ENCODE measurements around the gene WDR64.
"Not testable (repeated sequence)": the region's sequence is repeated elsewhere in the genome, so short reads cannot be mapped to it uniquely, and the experiment has no call there.

The WDR64 gene

DNA sequence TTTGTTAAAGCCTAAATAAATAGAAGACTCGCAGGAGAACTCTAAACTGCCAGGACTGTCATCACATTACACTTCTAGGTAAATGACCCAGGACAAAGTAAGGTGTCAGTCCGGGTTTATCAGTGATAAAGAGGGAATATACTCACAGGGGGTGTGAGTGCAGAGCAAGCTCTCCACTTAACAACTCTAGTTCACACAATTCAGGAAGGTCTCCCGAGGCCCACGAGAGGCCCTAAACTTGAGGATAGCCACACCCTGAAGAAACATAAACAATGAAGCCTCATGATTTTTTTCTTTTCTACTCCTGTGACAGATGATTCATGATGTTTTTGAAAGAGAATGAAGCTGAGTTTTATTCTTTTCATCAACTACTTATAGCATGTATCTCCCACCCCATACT, 130.3 kb downstream of the WDR64 start:
- TF ChIP-seq, protein P1, sequence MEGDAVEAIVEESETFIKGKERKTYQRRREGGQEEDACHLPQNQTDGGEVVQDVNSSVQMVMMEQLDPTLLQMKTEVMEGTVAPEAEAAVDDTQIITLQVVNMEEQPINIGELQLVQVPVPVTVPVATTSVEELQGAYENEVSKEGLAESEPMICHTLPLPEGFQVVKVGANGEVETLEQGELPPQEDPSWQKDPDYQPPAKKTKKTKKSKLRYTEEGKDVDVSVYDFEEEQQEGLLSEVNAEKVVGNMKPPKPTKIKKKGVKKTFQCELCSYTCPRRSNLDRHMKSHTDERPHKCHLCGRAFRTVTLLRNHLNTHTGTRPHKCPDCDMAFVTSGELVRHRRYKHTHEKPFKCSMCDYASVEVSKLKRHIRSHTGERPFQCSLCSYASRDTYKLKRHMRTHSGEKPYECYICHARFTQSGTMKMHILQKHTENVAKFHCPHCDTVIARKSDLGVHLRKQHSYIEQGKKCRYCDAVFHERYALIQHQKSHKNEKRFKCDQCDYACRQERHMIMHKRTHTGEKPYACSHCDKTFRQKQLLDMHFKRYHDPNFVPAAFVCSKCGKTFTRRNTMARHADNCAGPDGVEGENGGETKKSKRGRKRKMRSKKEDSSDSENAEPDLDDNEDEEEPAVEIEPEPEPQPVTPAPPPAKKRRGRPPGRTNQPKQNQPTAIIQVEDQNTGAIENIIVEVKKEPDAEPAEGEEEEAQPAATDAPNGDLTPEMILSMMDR (conservative IDR thresholded peaks at IDR 0.05): no peak
- H3K27ac ChIP-seq: no peak overlapping the region

DNA sequence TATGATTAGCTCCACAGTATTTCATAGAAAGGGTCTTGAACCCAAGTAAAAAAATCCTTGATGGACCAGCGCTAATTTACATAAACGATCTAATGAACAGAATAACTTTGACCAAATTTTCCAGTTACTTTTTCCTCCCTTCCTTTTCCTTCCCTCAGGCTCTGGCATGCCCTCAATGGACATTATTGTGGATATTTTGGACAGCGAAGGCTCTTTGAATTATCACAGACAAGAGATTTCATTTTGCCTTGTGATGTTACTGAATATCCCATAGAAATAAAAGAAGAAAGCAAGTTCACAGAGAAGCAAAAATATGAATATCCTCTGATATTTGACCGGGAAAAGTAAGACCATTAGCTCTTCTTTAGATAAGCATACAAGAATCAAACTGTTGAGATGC, 135.6 kb downstream of the WDR64 start:
- no peak overlapping the region for H3K27ac ChIP-seq
- TF ChIP-seq, protein P1 (conservative IDR thresholded peaks at IDR 0.05): no peak

DNA sequence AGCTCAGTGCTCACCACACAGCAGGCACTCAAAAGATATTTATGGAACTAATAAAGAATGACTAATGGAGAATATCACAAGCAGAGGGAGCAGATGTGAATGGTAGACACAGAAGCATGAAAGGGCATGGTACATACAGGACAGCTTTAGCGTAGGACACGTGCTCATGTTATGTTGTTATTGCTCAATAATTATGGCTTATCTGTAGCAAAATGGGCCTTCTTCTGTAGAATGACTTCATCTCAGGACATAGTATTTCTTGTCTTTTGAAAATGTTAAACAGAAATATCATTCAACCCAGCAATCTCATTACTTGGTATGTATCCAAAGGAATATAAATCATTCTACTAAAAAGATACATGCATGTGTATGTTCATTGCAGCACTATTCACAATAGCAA, 137.0 kb downstream of the WDR64 start:
- TF ChIP-seq, protein P1 (conservative IDR thresholded peaks at IDR 0.05): no peak
- no peak overlapping the region for H3K27ac ChIP-seq

DNA sequence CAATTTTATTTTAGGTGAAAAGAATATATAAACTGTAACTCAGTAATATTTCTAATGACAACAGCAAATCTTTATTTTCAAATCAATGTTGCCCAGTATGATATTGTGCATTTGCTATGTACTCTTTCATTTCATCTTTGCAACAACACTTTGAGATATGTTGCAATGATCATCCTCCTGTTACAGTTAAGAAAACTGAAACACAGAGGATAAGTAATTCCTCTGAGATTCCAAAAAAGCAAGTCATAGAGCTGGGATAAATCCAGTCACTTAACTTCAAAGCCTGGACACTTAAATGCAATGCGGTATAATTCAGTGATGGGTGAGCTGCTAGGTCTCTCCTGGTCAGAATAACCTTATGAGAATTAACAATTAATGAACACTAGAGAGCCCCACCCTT, 147.3 kb downstream of the WDR64 start:
- TF ChIP-seq, protein P1 (conservative IDR thresholded peaks at IDR 0.05): no peak
- H3K27ac ChIP-seq: no peak overlapping the region

DNA sequence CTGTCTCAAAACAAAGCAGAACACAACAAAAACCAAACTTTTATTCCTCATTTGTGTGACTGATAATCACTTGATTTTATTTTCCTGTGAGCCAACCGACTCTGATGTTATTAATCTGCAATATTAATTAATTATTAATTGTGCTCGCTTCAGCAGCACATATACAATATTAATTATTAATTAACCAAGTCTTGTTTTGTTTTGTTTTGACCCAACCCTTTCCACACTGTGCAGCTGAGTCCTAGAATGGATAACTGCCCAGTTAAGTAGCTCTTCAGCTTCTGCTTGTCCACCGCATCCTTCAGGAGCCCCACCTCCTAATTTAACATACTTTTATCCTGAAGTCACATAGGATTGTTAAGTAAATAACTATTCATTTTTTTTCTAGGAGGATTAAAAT, 148.6 kb downstream of the WDR64 start:
- no peak overlapping the region for H3K27ac ChIP-seq
- TF ChIP-seq, protein P1 (conservative IDR thresholded peaks at IDR 0.05): no peak

DNA sequence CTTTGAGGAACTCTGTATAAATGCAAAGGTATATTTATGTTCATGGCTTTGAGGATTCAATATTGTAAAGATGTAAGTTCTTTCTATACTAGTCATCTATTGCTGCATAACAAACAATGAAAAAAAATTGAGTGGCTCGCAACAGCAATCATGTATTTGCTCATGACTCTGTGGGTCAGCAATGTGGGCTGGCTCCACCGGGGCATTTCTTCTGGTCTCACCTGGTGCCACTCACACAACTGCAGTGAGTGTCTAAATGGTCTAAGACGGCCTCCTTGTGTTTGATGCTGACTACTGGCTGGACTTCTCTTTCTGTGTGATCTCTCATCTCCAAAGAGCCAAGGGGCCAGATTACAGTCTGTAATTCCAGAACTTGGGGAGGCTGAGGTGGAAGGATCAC, 150.8 kb downstream of the WDR64 start:
- TF ChIP-seq, protein P1 (conservative IDR thresholded peaks at IDR 0.05): no peak
- no peak overlapping the region for H3K27ac ChIP-seq

DNA sequence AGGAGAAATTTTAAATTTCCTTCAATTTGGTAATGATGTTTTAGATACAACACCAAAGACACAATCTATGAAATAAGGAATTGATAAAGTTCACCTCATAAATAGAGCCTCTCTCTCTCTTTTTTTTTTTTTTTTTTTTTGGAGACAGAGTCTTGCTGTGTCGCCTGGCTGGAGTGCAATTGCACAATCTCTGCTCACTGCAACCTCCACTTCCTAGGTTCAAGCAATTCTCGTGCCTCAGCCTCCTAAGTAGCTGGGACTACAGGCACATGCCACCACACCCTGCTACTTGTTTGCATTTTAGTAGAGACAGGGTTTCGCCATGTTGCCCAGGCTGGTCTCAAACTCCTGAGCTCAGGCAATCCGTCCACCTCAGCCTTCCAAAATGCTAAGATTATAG, 152.6 kb downstream of the WDR64 start:
- H3K27ac ChIP-seq: not testable (repeated sequence)

DNA sequence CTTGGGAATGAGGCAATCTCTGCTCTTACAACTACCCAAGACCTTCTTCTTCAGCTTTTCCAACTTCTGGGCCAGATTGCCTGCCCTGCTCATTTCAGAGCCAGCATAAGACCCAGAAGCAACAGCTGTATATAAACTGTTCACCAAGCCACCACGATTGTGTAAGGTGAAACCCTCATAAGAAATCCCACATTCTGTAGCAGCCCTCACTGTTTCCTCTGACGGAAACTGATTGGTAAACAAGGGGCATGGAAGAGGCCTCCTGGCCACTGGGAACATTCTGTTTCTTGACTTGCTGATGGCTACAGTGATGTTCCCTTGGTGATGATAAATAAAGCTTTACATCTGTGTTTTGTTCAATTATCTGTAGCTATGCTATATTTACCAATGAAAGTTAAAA, 156.2 kb downstream of the WDR64 start:
- TF ChIP-seq, protein P1 (conservative IDR thresholded peaks at IDR 0.05): no peak
- no peak overlapping the region for H3K27ac ChIP-seq
